ENCODE measurements around the gene SLC23A1. TPM values are rescaled to one million over a fixed set of nuclear protein-coding genes. Genes with fewer than 3 reads are reported as not detected.

Gene SLC23A1
- total RNA-seq, 1 donor from 2014 or later: not detected

DNA sequence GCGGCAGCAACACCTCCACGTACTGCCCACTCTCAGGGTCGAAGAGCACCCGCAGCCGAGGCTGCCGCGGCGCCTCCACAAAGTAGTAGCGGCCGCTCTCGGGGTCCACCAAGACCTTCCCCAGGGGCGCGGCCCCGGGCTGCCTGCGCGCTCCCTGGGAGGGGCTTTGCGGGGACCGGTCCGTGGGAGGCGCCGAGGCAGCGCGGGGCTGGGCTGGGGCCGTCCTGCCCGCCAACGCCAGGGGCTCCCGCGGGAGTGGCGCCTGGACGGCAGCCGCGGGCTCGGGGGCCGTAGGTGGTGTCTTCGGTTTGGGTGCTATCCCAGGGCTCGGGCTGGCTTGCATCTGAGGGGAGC is 9.2 kb upstream of the SLC23A1 start:
- Mint-ChIP-seq H3K36me3 (ENCODE audit: low read depth, unreplicated experiment) (peaks cover 3% of the 10 kb centered on the region), H3K9me3 (ENCODE audit: unreplicated experiment) (no peaks in the 10 kb centered on the region), H3K27me3 (ENCODE audit: unreplicated experiment) (peaks cover 16% of the 10 kb centered on the region), H3K4me1 (ENCODE audit: unreplicated experiment) (peaks cover 40% of the 10 kb centered on the region), H3K4me3 (ENCODE audit: unreplicated experiment) (no peak overlapping the region), H3K27ac (ENCODE audit: unreplicated experiment) (no peak overlapping the region)
- TF ChIP-seq, protein P1, sequence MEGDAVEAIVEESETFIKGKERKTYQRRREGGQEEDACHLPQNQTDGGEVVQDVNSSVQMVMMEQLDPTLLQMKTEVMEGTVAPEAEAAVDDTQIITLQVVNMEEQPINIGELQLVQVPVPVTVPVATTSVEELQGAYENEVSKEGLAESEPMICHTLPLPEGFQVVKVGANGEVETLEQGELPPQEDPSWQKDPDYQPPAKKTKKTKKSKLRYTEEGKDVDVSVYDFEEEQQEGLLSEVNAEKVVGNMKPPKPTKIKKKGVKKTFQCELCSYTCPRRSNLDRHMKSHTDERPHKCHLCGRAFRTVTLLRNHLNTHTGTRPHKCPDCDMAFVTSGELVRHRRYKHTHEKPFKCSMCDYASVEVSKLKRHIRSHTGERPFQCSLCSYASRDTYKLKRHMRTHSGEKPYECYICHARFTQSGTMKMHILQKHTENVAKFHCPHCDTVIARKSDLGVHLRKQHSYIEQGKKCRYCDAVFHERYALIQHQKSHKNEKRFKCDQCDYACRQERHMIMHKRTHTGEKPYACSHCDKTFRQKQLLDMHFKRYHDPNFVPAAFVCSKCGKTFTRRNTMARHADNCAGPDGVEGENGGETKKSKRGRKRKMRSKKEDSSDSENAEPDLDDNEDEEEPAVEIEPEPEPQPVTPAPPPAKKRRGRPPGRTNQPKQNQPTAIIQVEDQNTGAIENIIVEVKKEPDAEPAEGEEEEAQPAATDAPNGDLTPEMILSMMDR (IDR thresholded peaks at IDR 0.05; ENCODE audit: unreplicated experiment): peak; percentile 75
- no peak for DNase-seq (ENCODE audit: low spot score)

DNA sequence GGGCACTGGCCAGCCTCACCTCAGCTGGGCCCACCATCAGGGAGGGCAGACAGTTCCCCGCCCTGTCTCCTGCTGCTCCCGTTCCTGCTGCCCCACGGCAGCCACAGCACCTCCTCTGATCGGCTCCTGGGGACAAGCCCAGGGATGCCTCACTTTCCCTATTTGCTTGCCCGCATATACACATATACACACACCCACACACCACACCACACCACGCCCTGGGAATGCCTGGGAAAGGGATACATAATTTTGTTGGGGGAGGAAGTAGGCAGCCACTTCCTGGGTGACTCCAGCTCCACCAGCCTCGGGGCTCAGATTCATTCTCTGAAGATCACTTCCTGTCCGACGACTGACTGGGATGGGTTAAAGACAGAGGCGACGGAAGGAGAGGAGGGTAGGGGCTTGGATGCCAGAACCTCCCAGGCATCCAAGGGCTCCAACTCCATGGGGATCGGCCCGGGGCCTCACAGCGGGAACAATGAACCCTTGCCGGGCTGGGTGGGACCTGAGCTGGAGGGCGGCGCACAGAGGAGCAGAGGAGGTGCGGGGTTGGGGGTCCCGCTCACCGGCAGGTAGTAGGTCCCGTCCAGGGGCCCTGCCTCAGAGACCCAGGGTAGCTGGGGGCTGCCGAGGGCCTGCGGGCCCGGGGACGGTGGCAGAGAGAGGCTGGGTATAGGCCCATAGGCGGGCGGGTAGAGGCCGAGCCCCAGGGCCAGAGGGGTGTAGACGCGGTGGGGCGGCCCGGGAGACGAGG is 8.7 kb upstream of the SLC23A1 start:
- peak; percentile 15 for DNase-seq (ENCODE audit: low spot score)
- H3K9me3 Mint-ChIP-seq (ENCODE audit: unreplicated experiment): no peaks in the 10 kb centered on the region
- peaks cover 3% of the 10 kb centered on the region for H3K36me3 Mint-ChIP-seq (ENCODE audit: low read depth, unreplicated experiment)
- peaks cover 36% of the 10 kb centered on the region for H3K4me1 Mint-ChIP-seq (ENCODE audit: unreplicated experiment)
- peak overlapping the region; percentile 70 for H3K27ac Mint-ChIP-seq (ENCODE audit: unreplicated experiment)
- TF ChIP-seq, protein P1 (IDR thresholded peaks at IDR 0.05; ENCODE audit: unreplicated experiment): no peak
- H3K4me3 Mint-ChIP-seq (ENCODE audit: unreplicated experiment): peak overlapping the region; percentile 69
- H3K27me3 Mint-ChIP-seq (ENCODE audit: unreplicated experiment): peaks cover 14% of the 10 kb centered on the region

DNA sequence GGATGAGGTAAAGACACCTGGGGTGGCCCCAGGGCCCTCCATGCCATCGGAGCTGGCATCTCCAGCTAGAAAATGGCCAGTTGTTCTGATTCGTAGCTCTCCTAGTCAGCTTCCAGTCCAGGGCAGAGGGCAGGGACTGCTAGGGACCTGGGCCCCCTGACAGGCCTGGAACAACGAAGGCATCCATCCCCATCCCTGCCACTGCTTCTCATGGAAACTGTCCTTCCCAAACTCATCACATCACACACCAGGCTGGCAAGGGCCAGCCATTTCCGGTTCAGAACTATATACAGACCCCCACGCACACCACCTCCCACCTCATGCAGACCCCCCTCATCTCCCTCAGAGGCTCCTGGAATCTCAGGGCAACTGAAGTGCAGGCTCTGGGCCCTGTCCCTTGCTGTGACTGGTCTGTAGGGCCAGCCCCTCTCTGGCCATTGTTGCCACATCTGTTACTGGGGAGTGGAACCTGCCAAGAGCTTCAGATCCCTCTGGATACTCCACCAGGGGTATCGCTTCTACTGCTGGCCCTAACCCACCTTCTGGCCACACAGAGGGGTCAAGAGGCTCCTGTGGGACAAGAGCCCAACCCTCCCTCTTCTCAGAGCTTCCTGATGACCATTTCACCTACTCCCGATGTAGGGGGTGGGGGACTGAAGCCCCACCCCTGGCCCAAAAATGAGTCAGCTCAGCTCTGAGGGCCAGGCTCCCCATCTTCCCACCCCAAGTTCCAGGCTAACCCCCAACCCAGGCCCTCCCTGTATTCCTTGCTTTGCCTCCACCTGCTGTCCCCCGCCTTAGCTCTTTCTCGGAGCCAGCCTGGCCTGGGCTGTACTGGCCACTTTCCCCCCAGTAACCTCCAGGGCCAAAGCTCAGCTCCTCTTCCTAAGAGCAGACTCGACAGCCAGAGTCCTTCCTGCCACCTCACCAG is 7.8 kb upstream of the SLC23A1 start:
- TF ChIP-seq, protein P1 (IDR thresholded peaks at IDR 0.05; ENCODE audit: unreplicated experiment): no peak
- Mint-ChIP-seq H3K27me3 (ENCODE audit: unreplicated experiment) (peaks cover 9% of the 10 kb centered on the region), H3K9me3 (ENCODE audit: unreplicated experiment) (no peaks in the 10 kb centered on the region), H3K27ac (ENCODE audit: unreplicated experiment) (no peak overlapping the region), H3K36me3 (ENCODE audit: low read depth, unreplicated experiment) (no peaks in the 10 kb centered on the region), H3K4me1 (ENCODE audit: unreplicated experiment) (peaks cover 27% of the 10 kb centered on the region), H3K4me3 (ENCODE audit: unreplicated experiment) (no peak overlapping the region)
- no peak for DNase-seq (ENCODE audit: low spot score)

DNA sequence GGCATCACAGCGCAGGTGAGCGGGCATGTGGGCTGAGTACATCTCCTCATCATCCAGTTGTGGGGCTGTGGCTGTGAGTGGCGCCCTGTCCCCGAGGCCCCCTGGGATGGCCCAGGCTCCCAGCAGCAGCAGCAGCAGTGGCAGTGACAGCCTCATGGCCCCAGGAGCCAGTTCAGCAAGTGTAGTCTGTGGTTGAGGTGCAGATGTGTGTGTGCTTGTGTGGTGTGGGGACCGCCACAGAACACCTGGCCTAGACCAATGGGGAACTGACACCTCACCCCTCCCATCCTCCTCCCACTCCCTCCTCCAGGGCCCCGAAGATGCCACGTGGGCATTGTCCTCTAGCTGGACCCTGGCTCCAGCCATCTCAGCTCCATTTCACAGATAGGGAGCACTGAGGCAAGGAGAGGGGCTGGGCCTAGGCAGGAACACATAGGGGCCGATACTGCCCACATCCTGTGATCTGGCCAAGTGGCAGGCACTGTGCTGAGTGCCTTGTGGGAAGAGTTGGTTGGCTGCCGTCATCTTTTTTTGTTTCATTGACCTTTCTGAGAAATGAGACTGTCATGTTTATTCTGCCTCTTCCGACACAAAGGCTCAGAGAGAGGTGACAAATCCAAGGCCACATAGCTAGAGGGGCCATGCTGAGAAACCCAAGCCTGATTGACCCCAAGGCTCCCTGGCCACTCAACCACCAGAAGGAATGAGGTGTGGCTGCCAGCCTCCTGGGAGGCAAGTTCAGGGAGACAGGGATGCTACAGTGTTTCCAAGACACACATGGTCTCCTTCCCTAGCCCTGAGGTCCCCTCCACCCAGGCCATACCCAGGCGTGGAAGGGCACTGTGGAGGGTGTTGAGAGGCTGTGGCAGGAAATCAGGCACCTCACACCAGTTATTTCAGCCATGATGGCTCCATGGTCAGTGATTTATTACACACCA is 6.9 kb upstream of the SLC23A1 start, which contains the start of gene MZB1:
TSS of gene MZB1 (minus strand) at position 213 of the 938 bp plus-strand sequence. CDS start at position 156, 57 bp downstream.
- peaks cover 6% of the 10 kb centered on the region for H3K27me3 Mint-ChIP-seq (ENCODE audit: unreplicated experiment)
- peak within 1 kb of the TSS; percentile 11 for H3K4me3 Mint-ChIP-seq (ENCODE audit: unreplicated experiment)
- H3K27ac Mint-ChIP-seq (ENCODE audit: unreplicated experiment): peak within 1 kb of the TSS; percentile 37
- no peaks in the 10 kb centered on the region for H3K9me3 Mint-ChIP-seq (ENCODE audit: unreplicated experiment)
- DNase-seq (ENCODE audit: low spot score): no peak
- H3K4me1 Mint-ChIP-seq (ENCODE audit: unreplicated experiment): peaks cover 24% of the 10 kb centered on the region
- H3K36me3 Mint-ChIP-seq (ENCODE audit: low read depth, unreplicated experiment): no peaks in the 10 kb centered on the region
- TF ChIP-seq, protein P1 (IDR thresholded peaks at IDR 0.05; ENCODE audit: unreplicated experiment): no peak

Measured in endothelial cell (in vitro differentiated cells).